ENCODE measurements around the gene ZNF594. TPM values are rescaled to one million over a fixed set of nuclear protein-coding genes. Genes with fewer than 3 reads are reported as not detected.
A peak's percentile ranks its signal among the peaks of the same experiment; 100 is the strongest.

ZNF594 gene
- total and polyA plus RNA-seq, 2 of the 13 experiments (the other 11 are each of a cell fraction or from before 2014, with no cell fraction given): 2.9 to 9.6 TPM

- peak; percentile 35; the same call in 1 of the 2 replicates for TF ChIP-seq ZNF605 (CRISPR knock-in tag; IDR thresholded peaks at IDR 0.05)
- TF ChIP-seq YEATS4 (CRISPR knock-in tag; IDR thresholded peaks at IDR 0.05; ENCODE audit: borderline replicate concordance): peak; percentile 56; the same call in 1 of the 2 replicates
- TF ChIP-seq TAF1 (CRISPR knock-in tag; IDR thresholded peaks at IDR 0.05): peak; percentile 69; the same call in 1 of the 2 replicates
- no peak for TF ChIP-seq ATF7 (IDR thresholded peaks at IDR 0.05)
- no peak for TF ChIP-seq ATF7 (CRISPR knock-in tag; IDR thresholded peaks at IDR 0.05)
- 0 out of 2 replicates have a peak, but pooled peaks have one; percentile 45 for TF ChIP-seq ZNF335 (CRISPR knock-in tag; IDR thresholded peaks at IDR 0.05)
- TF ChIP-seq ZNF430 (CRISPR knock-in tag; IDR thresholded peaks at IDR 0.05): no peak
- TF ChIP-seq HOXA7 (CRISPR knock-in tag; IDR thresholded peaks at IDR 0.05): no peak
- TF ChIP-seq ZNF740 (CRISPR knock-in tag; IDR thresholded peaks at IDR 0.05): no peak
- no peak for TF ChIP-seq RFXAP (CRISPR knock-in tag; IDR thresholded peaks at IDR 0.05; ENCODE audit: borderline replicate concordance)
- TF ChIP-seq ZNF331 (CRISPR knock-in tag; IDR thresholded peaks at IDR 0.05): peak; percentile 18; the same call in 1 of the 2 replicates
- TF ChIP-seq ETV6 (CRISPR knock-in tag; conservative IDR thresholded peaks at IDR 0.05): no peak; the same call in 1 of the 2 replicates
- no peak for TF ChIP-seq ZNF670 (CRISPR knock-in tag; IDR thresholded peaks at IDR 0.05; ENCODE audit: borderline replicate concordance)
- no peak for TF ChIP-seq ZNF607 (CRISPR knock-in tag; IDR thresholded peaks at IDR 0.05; ENCODE audit: borderline replicate concordance)
- TF ChIP-seq ZNF564 (CRISPR knock-in tag; IDR thresholded peaks at IDR 0.05): peak; percentile 95
- no peak for TF ChIP-seq KLF13 (CRISPR knock-in tag; IDR thresholded peaks at IDR 0.05)
- no peak for TF ChIP-seq E2F2 (CRISPR knock-in tag; IDR thresholded peaks at IDR 0.05; ENCODE audit: borderline replicate concordance)
- TF ChIP-seq PBX2 (CRISPR knock-in tag; IDR thresholded peaks at IDR 0.05): no peak
- no peak for TF ChIP-seq ARNT (IDR thresholded peaks at IDR 0.05)
- TF ChIP-seq ZBTB3 (CRISPR knock-in tag; IDR thresholded peaks at IDR 0.05; ENCODE audit: borderline replicate concordance, low read depth): no peak
- no peak for TF ChIP-seq NCOR1 (IDR thresholded peaks at IDR 0.05; ENCODE audit: borderline replicate concordance, low read length)
- TF ChIP-seq SP5 (CRISPR knock-in tag; IDR thresholded peaks at IDR 0.05; ENCODE audit: borderline replicate concordance, low read depth): peak; percentile 50; the same call in 1 of the 2 replicates
- TF ChIP-seq KDM3A (CRISPR knock-in tag; IDR thresholded peaks at IDR 0.05; ENCODE audit: low read depth): no peak
- no peak for TF ChIP-seq CBX2 (IDR thresholded peaks at IDR 0.05; ENCODE audit: low read depth, low read length)
- no peak for TF ChIP-seq CBX2 (CRISPR knock-in tag; IDR thresholded peaks at IDR 0.05; ENCODE audit: low read depth)
These were observed at the start of gene ZNF594 (continued) for GRCh38 chr17:5191541-5192417.
